Measurements from ENCODE around the gene SIPA1L3.

DNA sequence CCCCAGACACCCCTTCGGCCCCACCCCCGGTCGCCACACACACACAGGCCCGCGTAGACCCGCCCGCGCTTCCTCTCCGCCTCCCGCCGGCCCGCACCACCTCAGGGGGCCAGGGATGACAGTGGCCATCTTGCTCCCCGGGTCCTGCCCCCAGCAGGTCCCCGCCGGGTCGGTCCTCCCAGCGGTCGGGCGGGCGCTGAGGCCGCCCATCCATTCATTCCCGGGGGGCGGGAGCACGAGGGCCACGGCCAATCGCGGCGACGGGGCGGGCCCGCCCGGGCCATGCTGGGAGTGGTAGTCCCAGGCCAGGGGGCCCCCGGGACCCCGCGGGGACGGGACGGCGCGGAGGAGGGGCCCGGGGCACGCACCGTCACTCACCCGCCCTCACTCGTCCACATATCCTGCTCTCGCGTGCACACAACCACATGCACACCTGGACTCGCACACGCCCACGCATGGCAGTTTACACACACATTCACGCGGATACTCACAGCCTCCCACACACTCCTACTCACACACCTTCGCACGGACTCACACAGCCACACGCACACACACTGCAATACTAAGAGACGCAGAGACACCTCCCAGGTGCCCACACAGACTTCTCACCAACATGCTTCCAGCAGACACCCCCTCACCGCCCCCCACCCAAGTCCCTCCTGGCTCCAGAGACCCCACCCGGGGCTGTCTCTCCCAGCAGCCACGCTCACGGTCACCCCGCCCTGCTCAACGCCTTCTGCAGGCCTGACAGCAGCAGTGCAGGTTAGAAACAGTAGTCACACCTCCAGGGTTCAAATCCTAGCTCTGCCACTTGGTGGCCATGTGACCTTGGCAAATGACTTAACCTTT, 317.2 kb downstream of the SIPA1L3 start, which contains the start of gene DPF1:
- TF ChIP-seq, protein P1, sequence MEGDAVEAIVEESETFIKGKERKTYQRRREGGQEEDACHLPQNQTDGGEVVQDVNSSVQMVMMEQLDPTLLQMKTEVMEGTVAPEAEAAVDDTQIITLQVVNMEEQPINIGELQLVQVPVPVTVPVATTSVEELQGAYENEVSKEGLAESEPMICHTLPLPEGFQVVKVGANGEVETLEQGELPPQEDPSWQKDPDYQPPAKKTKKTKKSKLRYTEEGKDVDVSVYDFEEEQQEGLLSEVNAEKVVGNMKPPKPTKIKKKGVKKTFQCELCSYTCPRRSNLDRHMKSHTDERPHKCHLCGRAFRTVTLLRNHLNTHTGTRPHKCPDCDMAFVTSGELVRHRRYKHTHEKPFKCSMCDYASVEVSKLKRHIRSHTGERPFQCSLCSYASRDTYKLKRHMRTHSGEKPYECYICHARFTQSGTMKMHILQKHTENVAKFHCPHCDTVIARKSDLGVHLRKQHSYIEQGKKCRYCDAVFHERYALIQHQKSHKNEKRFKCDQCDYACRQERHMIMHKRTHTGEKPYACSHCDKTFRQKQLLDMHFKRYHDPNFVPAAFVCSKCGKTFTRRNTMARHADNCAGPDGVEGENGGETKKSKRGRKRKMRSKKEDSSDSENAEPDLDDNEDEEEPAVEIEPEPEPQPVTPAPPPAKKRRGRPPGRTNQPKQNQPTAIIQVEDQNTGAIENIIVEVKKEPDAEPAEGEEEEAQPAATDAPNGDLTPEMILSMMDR (IDR thresholded peaks at IDR 0.05; ENCODE audit: low read length) = peak; percentile 41
- TF ChIP-seq EZH2phosphoT487 (IDR thresholded peaks at IDR 0.05; ENCODE audit: low read length) = no peak
